Measurements from ENCODE around the gene MIAT.

The MIAT gene

GRCh38 chr22:26632422-26633155 is 24.8 kb upstream of the MIAT start:
- no peak for DNase-seq

- no peak for DNase-seq
Observed at GRCh38 chr22:26634189-26634588, 23.2 kb upstream of the MIAT start.

GRCh38 chr22:26635117-26635516 is 22.3 kb upstream of the MIAT start:
- DNase-seq: no peak

GRCh38 chr22:26636296-26636695 is 21.1 kb upstream of the MIAT start:
- DNase-seq: no peak

- DNase-seq: peak; percentile 80
Observed at GRCh38 chr22:26642465-26643417, 14.6 kb upstream of the MIAT start.

- no peak for DNase-seq
Observed at GRCh38 chr22:26643418-26644100, 13.8 kb upstream of the MIAT start.

- no peak for DNase-seq
Observed at GRCh38 chr22:26646158-26646557, 11.2 kb upstream of the MIAT start.

GRCh38 chr22:26648011-26648497 is 9.3 kb upstream of the MIAT start:
- DNase-seq: peak; percentile 24

- DNase-seq: no peak
Observed at GRCh38 chr22:26648528-26649388, 8.6 kb upstream of the MIAT start.

GRCh38 chr22:26650722-26651421 is 6.5 kb upstream of the MIAT start:
- no peak for DNase-seq

- DNase-seq: no peak
Observed at GRCh38 chr22:26651815-26652214, 5.6 kb upstream of the MIAT start.

- no peak for DNase-seq
Observed at GRCh38 chr22:26658161-26658560, 773 bp downstream of the MIAT start.

GRCh38 chr22:26658671-26659478 is 1.5 kb downstream of the MIAT start:
- DNase-seq: peak; percentile 77

- no peak for DNase-seq
Observed at GRCh38 chr22:26660356-26660755, 3.0 kb downstream of the MIAT start.

- DNase-seq: no peak
Observed at GRCh38 chr22:26660961-26661578, 3.7 kb downstream of the MIAT start.

- no peak for DNase-seq
Observed at GRCh38 chr22:26662160-26662559, 4.8 kb downstream of the MIAT start.

- no peak for DNase-seq
Observed at GRCh38 chr22:26663374-26663923, 6.1 kb downstream of the MIAT start.

GRCh38 chr22:26665813-26666231 is 8.4 kb downstream of the MIAT start:
- no peak for DNase-seq

GRCh38 chr22:26667140-26667539 is 9.8 kb downstream of the MIAT start:
- no peak for DNase-seq

- DNase-seq: no peak
Observed at GRCh38 chr22:26669060-26669481, 11.7 kb downstream of the MIAT start.

Measured in NK-92 treated with Interleukin-12 subunit alpha and Interleukin-12 subunit beta, amount 100 ng/mL, for 24 hours (cell line).